Right renal cortex interstitium (tissue), 3 donors: Measurements from ENCODE around the gene FADS6. TPM values are rescaled to one million over a fixed set of nuclear protein-coding genes. Genes with fewer than 3 reads are reported as not detected.
"Not testable (repeated sequence)": the region's sequence is repeated elsewhere in the genome, so short reads cannot be mapped to it uniquely, and the experiment has no call there.

ENCODE experiments used
- DNase-seq, 3 donors: peaks; one replicate each; pipeline ENCODE4 v3.0.0-alpha.2; 2013; ENCODE audit warnings: low read depth in 3 of 3, low spot score in 2 of 3
- polyA plus RNA-seq, 3 donors: library from polyadenylated mRNA; unstranded; fragments of 120-200 nt; gene quantifications; one replicate each; pipeline ENCODE4 v1.2.1, GENCODE V29; 2013; ENCODE audit not compliant: insufficient read length in 3 of 3

FADS6 gene
- polyA plus RNA-seq, 3 donors = 0.15 to 0.33 (median 0.29) TPM

- no peak for DNase-seq
Observed at GRCh38 chr17:74921026-74921681, 27.7 kb upstream of the FADS6 start.

DNA sequence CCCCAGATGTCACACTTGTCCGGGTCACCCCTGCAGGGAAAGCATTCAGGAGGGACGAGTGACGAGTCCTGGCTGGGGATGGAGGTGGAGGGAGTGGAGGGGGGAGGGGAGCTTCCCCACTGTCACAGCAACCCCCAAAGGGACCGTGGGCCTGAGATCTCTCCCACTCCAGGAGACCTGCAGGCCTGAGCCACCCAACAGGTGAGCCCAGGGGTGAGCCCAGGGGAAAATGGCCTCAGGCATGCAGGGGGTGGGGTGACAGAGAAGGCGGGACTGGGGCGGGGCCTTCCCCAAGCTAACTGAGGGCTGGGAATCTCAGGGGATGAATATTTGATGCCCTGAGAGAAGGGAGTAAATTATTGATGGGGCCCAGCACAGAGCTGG is 27.2 kb upstream of the FADS6 start:
- no peak for DNase-seq

GRCh38 chr17:74920306-74920620 is 26.8 kb upstream of the FADS6 start:
- DNase-seq = no peak

DNA sequence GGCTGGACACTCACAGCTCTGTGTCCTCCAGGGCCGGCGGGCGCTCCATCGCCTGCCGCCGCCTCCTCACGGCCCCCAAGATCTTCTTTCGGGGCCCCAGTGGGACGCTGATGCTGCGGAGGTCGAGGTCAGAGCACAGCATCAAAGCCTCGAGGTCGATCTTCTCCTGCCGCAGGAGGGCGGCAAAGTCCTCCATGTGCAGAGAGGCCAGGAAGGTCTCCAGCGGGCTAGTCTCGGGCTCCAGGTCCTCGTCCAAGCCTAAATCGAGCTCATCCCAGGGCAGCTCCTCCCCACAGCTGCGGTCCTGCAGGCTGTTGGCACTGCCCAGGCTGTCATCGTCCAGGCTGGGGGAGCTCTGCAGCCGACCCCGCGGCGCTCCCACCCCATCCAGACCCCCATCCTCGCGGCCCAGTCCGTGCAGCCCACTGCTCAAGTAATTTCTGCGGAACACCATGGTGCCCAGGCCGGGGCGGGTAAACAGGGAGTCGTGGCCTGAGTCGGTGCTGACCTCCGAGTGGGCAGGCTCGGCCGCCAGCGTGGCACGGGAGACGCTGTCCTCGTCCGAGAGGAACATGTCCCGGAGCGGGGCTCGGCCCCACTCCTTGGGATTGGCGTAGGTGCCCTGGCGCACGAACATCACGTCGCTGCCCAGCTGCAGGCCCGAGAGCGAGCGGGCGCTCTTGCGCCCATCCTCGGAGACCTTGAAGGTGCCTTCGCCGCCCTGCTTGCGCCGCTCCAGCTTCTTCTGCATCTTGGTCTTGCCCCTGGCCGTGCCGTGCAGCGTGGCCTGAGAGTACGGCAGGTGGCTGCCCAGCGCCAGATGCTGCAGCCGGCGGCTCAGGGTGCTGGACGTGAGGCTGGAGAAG is 26.2 kb upstream of the FADS6 start:
- DNase-seq = no peak

- no peak for DNase-seq
Observed at GRCh38 chr17:74918906-74919305, 25.5 kb upstream of the FADS6 start.

GRCh38 chr17:74917430-74917829 is 24.0 kb upstream of the FADS6 start:
- DNase-seq = no peak

DNA sequence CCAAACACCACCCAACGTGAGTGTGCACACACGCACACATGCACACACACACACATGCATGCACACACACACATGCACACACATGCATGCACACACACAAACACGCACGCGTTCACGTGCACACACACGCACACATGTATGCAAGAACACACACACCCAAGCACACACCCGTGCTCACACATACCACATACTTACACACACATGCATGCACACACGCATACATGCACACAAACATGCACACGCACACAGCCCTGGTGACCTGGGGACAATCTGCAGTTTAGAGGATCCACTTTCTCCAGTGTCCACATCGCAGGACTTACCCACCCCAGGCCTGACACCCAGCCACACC is 23.4 kb upstream of the FADS6 start:
- no peak for DNase-seq

GRCh38 chr17:74916136-74916850 is 22.9 kb upstream of the FADS6 start:
- no peak for DNase-seq

GRCh38 chr17:74911423-74911822 is 18.0 kb upstream of the FADS6 start:
- DNase-seq = not testable (repeated sequence)

DNA sequence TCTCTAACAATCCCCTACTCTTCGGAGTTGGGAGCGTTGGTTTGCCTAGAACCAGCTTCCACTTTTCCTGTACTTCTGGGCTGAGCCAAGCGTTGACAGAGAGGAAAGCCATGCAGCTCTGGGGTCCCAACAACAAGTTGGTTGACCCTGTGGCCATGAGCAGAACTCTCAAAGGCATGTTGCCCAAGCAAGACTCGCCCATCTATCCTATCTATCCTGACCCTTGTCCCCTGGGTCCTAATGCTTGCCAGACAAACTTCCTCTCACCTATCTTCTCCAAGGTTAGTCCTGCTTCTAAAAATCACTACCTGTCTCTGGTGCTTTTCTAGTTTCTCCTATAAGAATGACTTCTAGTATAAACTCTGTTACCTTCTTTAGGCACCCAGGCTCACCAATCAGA is 15.7 kb upstream of the FADS6 start:
- DNase-seq = not testable (repeated sequence)

DNA sequence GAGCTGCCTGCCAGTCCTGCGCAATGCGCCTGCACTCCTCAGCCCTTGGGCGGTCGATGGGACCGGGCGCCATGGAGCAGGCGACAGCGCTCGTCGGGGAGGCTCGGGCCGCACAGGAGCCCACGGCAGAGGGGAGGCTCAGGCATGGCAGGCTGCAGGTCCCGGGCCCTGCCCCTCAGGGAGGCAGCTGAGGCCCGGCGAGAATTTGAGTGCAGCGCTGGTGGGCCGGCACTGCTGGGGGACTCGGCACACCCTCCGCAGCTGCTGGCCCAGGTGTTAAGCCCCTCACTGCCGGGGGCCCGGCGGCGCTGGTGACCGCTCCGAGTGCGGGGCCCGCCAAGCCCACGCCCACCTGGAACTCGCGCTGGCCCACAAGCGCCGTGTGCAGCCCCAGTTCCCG is 13.6 kb upstream of the FADS6 start:
- DNase-seq = no peak

- DNase-seq = not testable (repeated sequence)
Observed at GRCh38 chr17:74906214-74906793, 12.9 kb upstream of the FADS6 start.

DNA sequence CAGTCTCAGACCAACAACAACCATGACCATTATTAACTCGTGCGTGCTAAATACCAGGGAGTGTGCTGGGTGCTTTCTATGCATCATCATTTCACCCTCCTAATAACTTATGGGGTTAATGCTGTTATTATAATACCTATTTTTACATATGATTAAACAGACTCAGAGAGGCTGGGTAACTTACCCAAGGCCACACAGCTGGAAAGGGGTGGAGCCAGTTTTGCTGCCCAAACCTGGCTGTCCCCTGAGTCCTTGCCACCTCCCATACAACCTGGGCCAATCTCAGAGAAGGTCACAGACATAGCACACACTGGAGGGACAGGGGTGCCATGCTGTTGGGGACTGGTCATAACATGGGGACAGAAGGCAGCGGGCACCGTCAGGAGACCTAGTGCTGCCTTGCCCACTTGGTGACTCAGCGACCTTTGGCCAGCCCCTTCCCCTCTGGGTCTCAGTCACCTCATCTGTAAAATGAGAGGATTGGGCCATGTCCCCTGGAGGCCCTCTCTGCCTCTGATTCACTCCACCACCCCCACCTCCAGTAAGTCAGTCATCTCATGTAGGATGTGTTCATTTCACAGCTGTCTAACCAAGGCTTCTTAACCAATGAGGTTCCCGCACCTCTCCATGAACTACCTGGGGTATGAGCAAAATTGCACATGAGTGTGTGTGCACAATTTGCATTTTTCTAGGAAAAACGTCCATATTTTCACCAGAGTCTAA is 11.4 kb upstream of the FADS6 start:
- no peak for DNase-seq

DNA sequence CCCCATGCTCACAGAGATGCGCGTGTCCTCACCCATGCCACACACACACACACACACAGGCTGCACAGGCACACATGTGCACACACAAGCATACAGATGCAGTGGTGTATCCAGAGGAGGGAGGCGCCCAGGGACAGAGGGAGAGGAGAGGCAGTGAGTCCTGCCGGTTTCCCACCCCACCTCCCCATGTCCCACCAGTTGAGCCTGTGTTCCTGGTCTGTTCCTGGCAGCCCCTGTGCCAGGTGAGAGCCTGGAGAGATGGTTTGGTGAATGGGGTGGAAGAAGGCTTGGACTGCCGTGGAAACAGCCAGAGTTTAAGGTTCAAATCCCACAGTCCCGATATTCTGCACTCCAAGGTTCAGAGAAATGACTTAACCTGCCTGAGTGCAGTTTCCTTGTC is 10.2 kb upstream of the FADS6 start:
- no peak for DNase-seq

DNA sequence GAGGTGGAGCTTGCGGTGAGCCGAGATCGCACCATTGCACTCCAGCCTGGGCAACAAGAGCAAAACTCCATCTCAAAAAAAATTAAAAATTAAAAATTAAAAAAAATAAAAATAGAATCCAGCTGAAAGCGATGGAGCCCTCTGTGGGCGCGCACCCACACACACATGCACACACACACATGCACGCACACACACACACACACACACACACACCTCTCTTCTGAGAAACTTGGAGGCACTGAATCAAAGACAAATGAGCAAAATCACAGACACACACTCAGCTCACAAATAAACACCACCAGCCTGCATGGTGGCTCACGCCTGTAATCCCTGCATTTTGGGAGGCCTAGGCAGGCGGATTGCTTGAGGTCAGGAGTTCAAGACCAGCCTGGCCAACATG is 9.6 kb upstream of the FADS6 start:
- DNase-seq = no peak

- DNase-seq = no peak
Observed at GRCh38 chr17:74901353-74902135, 8.1 kb upstream of the FADS6 start.

GRCh38 chr17:74900208-74900607 is 6.8 kb upstream of the FADS6 start:
- no peak for DNase-seq

- no peak for DNase-seq
Observed at GRCh38 chr17:74898376-74898946, 5.0 kb upstream of the FADS6 start.

DNA sequence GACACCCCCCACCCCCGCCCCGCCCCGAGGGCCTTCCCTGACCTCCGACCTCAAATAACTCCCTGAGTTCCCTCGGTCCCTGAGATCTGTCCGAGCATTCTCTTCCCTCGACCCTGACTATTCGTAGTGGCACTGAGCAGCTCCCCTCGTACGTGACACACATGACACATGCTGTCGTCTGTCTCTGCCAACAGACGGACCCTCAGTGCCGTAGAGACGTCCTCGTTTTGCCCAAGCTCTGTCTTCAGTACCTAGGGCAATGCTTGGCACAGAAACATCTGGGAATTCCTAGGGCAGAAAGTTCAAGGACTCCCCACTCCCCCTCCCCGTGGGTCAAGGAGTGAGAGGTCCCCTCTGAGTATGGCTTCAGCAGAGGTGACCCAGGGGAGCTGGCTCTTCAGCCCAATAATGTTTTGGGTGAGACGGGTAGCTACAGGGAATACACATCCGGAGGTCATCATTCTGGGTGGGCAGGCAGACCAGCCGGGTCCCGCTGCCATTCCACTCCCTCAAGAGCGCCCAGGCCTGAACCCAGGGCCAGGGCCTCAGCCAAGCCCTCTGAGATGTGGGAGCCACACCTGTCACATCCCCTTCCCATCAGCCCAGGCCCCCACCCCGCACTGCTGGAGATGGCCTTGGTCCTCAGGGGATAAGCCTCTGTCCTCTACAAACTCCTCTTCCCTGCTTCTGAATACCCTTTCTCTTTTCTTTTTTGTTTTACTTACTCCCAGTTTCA is 671 bp upstream of the FADS6 start:
- DNase-seq = no peak
